Jurkat, Clone E6-1 (cell line): ENCODE data around the gene IL1A.

Source experiments
- DNase-seq: peaks from one replicate; pipeline ENCODE4 v3.0.0-alpha.2; 2011; ENCODE audit warnings: low read depth, low spot score
- H3K4me3 ChIP-seq: 2 replicates; pipeline ENCODE4 v1.5.1; 2011; ENCODE audit warnings: mild to moderate bottlenecking, low read length, control low read depth, moderate library complexity

IL1A gene

GRCh38 chr2:112794841-112795240 is 10.5 kb upstream of the IL1A start:
- no peak for DNase-seq
- H3K4me3 ChIP-seq = no peak overlapping the region

GRCh38 chr2:112794131-112794733 is 9.9 kb upstream of the IL1A start:
- no peak for DNase-seq
- no peak overlapping the region for H3K4me3 ChIP-seq

- no peak overlapping the region for H3K4me3 ChIP-seq
- DNase-seq = no peak
These were observed 9.2 kb upstream of the IL1A start for GRCh38 chr2:112793449-112793978.

GRCh38 chr2:112792419-112792818 is 8.1 kb upstream of the IL1A start:
- DNase-seq = no peak
- H3K4me3 ChIP-seq = no peak overlapping the region

GRCh38 chr2:112791693-112792230 is 7.5 kb upstream of the IL1A start:
- DNase-seq = no peak
- no peak overlapping the region for H3K4me3 ChIP-seq

GRCh38 chr2:112791019-112791418 is 6.7 kb upstream of the IL1A start:
- no peak for DNase-seq
- no peak overlapping the region for H3K4me3 ChIP-seq

GRCh38 chr2:112790305-112790704 is 6.0 kb upstream of the IL1A start:
- no peak overlapping the region for H3K4me3 ChIP-seq
- DNase-seq = no peak

GRCh38 chr2:112789186-112789585 is 4.9 kb upstream of the IL1A start:
- no peak overlapping the region for H3K4me3 ChIP-seq
- DNase-seq = no peak

GRCh38 chr2:112788653-112789052 is 4.4 kb upstream of the IL1A start:
- H3K4me3 ChIP-seq = no peak overlapping the region
- DNase-seq = no peak

GRCh38 chr2:112787729-112788393 is 3.6 kb upstream of the IL1A start:
- DNase-seq = no peak
- H3K4me3 ChIP-seq = no peak overlapping the region

- no peak for DNase-seq
- no peak overlapping the region for H3K4me3 ChIP-seq
These were observed 3.0 kb upstream of the IL1A start for GRCh38 chr2:112787294-112787693.

GRCh38 chr2:112783187-112783714 is 1.0 kb downstream of the IL1A start:
- no peak for DNase-seq
- no peak overlapping the region for H3K4me3 ChIP-seq

GRCh38 chr2:112782234-112782799 is 2.0 kb downstream of the IL1A start:
- H3K4me3 ChIP-seq = no peak overlapping the region
- no peak for DNase-seq

- no peak for DNase-seq
- H3K4me3 ChIP-seq = no peak overlapping the region
These were observed 4.7 kb downstream of the IL1A start for GRCh38 chr2:112779598-112779997.

- no peak overlapping the region for H3K4me3 ChIP-seq
- no peak for DNase-seq
These were observed 7.3 kb downstream of the IL1A start for GRCh38 chr2:112777036-112777435.

- no peak overlapping the region for H3K4me3 ChIP-seq
- no peak for DNase-seq
These were observed 8.2 kb downstream of the IL1A start for GRCh38 chr2:112776113-112776512.

GRCh38 chr2:112774536-112775285 is 9.6 kb downstream of the IL1A start:
- no peak for DNase-seq
- no peak overlapping the region for H3K4me3 ChIP-seq

- DNase-seq = no peak
- H3K4me3 ChIP-seq = no peak overlapping the region
These were observed 10.7 kb downstream of the IL1A start for GRCh38 chr2:112773556-112773955.

GRCh38 chr2:112772911-112773475 is 11.3 kb downstream of the IL1A start:
- DNase-seq = no peak
- no peak overlapping the region for H3K4me3 ChIP-seq
